OCI-LY3 (cell line): ENCODE results near the gene SLC23A1.

Experiments
- CTCF ChIP-seq: fragments of 200-600, 300-600 bp; sonication (generic); IDR thresholded peaks from 2 replicates; pipeline ENCODE4 v1.5.1; 2014; ENCODE audit warnings: antibody characterized with exemption, low read length, low read depth
- EZH2phosphoT487 ChIP-seq: fragments of 200-600 bp; shearing (Covaris generic); IDR thresholded peaks from 2 replicates; pipeline ENCODE4 v1.6.1; 2018; ENCODE audit warnings: antibody characterized with exemption, mixed run types, low read depth

GRCh38 chr5:139397921-139398320 is 14.8 kb upstream of the SLC23A1 start:
- TF ChIP-seq CTCF: no peak
- no peak for TF ChIP-seq EZH2phosphoT487
